A549 (cell line): ENCODE data around the gene XPR1. TPM values are rescaled to one million over a fixed set of nuclear protein-coding genes. Genes with fewer than 3 reads are reported as not detected.

Experiments
- ATAC-seq, 2 experiments: fragments of 200-7000 bp in 1 of 2; fragments of >200 bp in 1 of 2; cut with Nextera tagmentation in 1 of 2; cut with Tn5 transposase in 1 of 2; 3 replicates each; pipeline versions ENCODE4 v1.8.0 to v1.9.1; 2018 to 2020; ENCODE audit warnings: mild to moderate bottlenecking in 1 of 2, moderate library complexity in 1 of 2
- CTCF ChIA-PET: fragments of 300-600 bp; sonication (Branson Sonifier 250); formaldehyde crosslinking; extraction: SDS; loops from one replicate; lab custom pipeline; 2021; ENCODE audit warnings: antibody characterized with exemption, inconsistent platforms; lab: Yijun Ruan, JAX
- POLR2A ChIA-PET: fragments of 350-600 bp; formaldehyde crosslinking; extraction: SDS; loops from one replicate; lab custom pipeline; 2021; ENCODE audit warnings: antibody characterized with exemption, inconsistent platforms; lab: Yijun Ruan, JAX
- DNase-seq, 2 experiments: peaks; one replicate each; pipeline versions ENCODE4 v3.0.0 to v3.0.0-alpha.2; 2011 to 2016; ENCODE audit warnings: low read depth in 1 of 2, low spot score in 1 of 2
- FAIRE-seq: peaks from 2 replicates; lab custom pipeline; 2011; peaks lifted over from hg19 to GRCh38; lab: Jason Lieb, UNC
- H3K27ac ChIP-seq, 2 experiments: fragments of >200 bp; sonication (Bioruptor Twin); formaldehyde crosslinking; 3 replicates each; pipeline ENCODE4 v1.5.1; 2016 to 2017
- H3K4me1 ChIP-seq: fragments of >200 bp; sonication (Bioruptor Twin); formaldehyde crosslinking; 3 replicates; pipeline ENCODE4 v1.6.1; 2016
- H3K4me2 ChIP-seq: fragments of >200 bp; sonication (Bioruptor Twin); formaldehyde crosslinking; 3 replicates; pipeline ENCODE4 v1.6.1; 2016
- H3K4me3 ChIP-seq: fragments of >200 bp; sonication (Bioruptor Twin); formaldehyde crosslinking; 3 replicates; pipeline ENCODE4 v1.5.1; 2016
- H3K9me3 ChIP-seq: fragments of >200 bp; sonication (Bioruptor Twin); formaldehyde crosslinking; 3 replicates; pipeline ENCODE4 v1.6.1; 2016
- CEBPB ChIP-seq, 2 experiments: fragments of >200 bp in 1 of 2; sonication (Bioruptor Twin) in 1 of 2; formaldehyde crosslinking in 1 of 2; IDR thresholded peaks; 2 replicates each; pipeline ENCODE4 v1.6.1; 2012 to 2016
- CHD4 ChIP-seq: fragments of 200-600 bp; sonication (generic); IDR thresholded peaks from 2 replicates; pipeline ENCODE4 v1.6.1; 2016; ENCODE audit warnings: antibody characterized with exemption, mild to moderate bottlenecking, borderline replicate concordance
- E2F6 ChIP-seq: IDR thresholded peaks from 2 replicates; pipeline ENCODE4 v1.6.1; 2012; ENCODE audit warnings: low read depth, borderline replicate concordance
- FOXS1 ChIP-seq: fragments of 250-450 bp; sonication (Bioruptor Pico); IDR thresholded peaks from 2 replicates; pipeline ENCODE4 v1.5.0; 2020; ENCODE audit warnings: mild to moderate bottlenecking, moderate library complexity
- GATA3 ChIP-seq: IDR thresholded peaks from 2 replicates; pipeline ENCODE4 v1.6.1; 2012; ENCODE audit warnings: borderline replicate concordance
- HDAC2 ChIP-seq: fragments of 200-600 bp; sonication (generic); IDR thresholded peaks from 2 replicates; pipeline ENCODE4 v1.6.1; 2016
- HES2 ChIP-seq: fragments of >200 bp; sonication (Bioruptor Twin); formaldehyde crosslinking; IDR thresholded peaks from 2 replicates; pipeline ENCODE4 v1.6.1; 2016
- HEYL ChIP-seq: fragments of 250-450 bp; sonication (Bioruptor Pico); IDR thresholded peaks from 2 replicates; pipeline ENCODE4 v1.8.0; 2021; ENCODE audit warnings: mild to moderate bottlenecking, moderate library complexity
- HMGXB4 ChIP-seq: fragments of 250-450 bp; sonication (Bioruptor Pico); IDR thresholded peaks from 2 replicates; pipeline ENCODE4 v1.5.0; 2021; ENCODE audit warnings: mild to moderate bottlenecking, moderate library complexity, borderline replicate concordance
- KDM1A ChIP-seq: fragments of 200-600 bp; sonication (generic); IDR thresholded peaks from 2 replicates; pipeline ENCODE4 v1.6.1; 2016; ENCODE audit warnings: low read depth, mild to moderate bottlenecking
- MAFK ChIP-seq: fragments of 450-650 bp; IDR thresholded peaks from 2 replicates; pipeline ENCODE4 v1.6.1; 2014; ENCODE audit not compliant: partially characterized antibody
- NPAS2 ChIP-seq: fragments of 250-450 bp; sonication (Bioruptor Pico); IDR thresholded peaks from 2 replicates; pipeline ENCODE4 v1.8.0; 2022; ENCODE audit warnings: mild to moderate bottlenecking, moderate library complexity, borderline replicate concordance
- PBX3 ChIP-seq: IDR thresholded peaks from 2 replicates; pipeline ENCODE4 v1.6.1; 2012
- POLR2A ChIP-seq: IDR thresholded peaks from 2 replicates; pipeline ENCODE4 v1.6.1; 2012; ENCODE audit warnings: mild to moderate bottlenecking, low read length
- SMC3 ChIP-seq: fragments of >200 bp; sonication (Bioruptor Twin); formaldehyde crosslinking; IDR thresholded peaks from 3 replicates; pipeline ENCODE4 v1.6.1; 2018; ENCODE audit warnings: inconsistent platforms
- TFCP2L1 ChIP-seq: fragments of 250-450 bp; sonication (Bioruptor Pico); IDR thresholded peaks from 2 replicates; pipeline ENCODE4 v1.5.0; 2021; ENCODE audit warnings: mild to moderate bottlenecking
- TP53 ChIP-seq: fragments of 250-450 bp; sonication (Bioruptor Pico); IDR thresholded peaks from 2 replicates; pipeline ENCODE4 v1.5.0; 2021; ENCODE audit warnings: mild to moderate bottlenecking, moderate library complexity
- ZC3H11A ChIP-seq: fragments of 450-650 bp; IDR thresholded peaks from 2 replicates; pipeline ENCODE4 v1.6.1; 2014; ENCODE audit warnings: antibody characterized with exemption, mild to moderate bottlenecking
- WGBS: methylation state at CpG from one replicate; pipeline ENCODE4 v1.1.6; 2017; ENCODE audit errors: missing lambda C conversion rate; 5-methylcytosine and 5-hydroxymethylcytosine counted together
- polyA plus RNA-seq, 4 experiments: library from polyadenylated mRNA; depleted of rRNA in 3 of 4; stranded (reverse); fragments of >200 nt; fragmentation: RNase III in 1 of 4; extraction: RNeasy Plus Mini Kit Qiagen cat#74134 plus additional on column Dnase treatment in 1 of 4; gene quantifications; 2 replicates in 3 of 4; 3 replicates in 1 of 4; pipeline ENCODE4 v1.2.3, GENCODE V29; 2011 to 2017

Gene XPR1
- polyA plus RNA-seq, 2 of the 4 experiments (the other 2 are of a cell fraction) = 37.5 to 86.1 TPM

GRCh38 chr1:180924939-180925338, 293.1 kb downstream of the XPR1 start:
- Histone ChIP-seq H3K4me1 (no peaks in the 10 kb centered on the region), H3K9me3 (no peaks in the 10 kb centered on the region), H3K27ac (no peak overlapping the region), H3K4me2 (no peak overlapping the region), H3K4me3 (no peak overlapping the region)
- WGBS = 76% methylated on average over 2 of the region's 2 CpGs
- ChIA-PET CTCF (interaction anchor here (0.7 to 1.9 kb wide), 3 partner anchors 16 to 218 kb away, joined by 3 to 7 read pairs (median 5); no protein-coding TSS in a partner anchor), POLR2A (interaction anchor here (0.6 kb wide), 1 partner anchor 27 kb away, joined by 3 read pairs; no protein-coding TSS in a partner anchor)
- no peak for ATAC-seq
- DNase-seq = no peak
- TF ChIP-seq TFCP2L1 (CRISPR knock-in tag) (no peak), HEYL (CRISPR knock-in tag) (no peak), CEBPB (IDR thresholded peaks at IDR 0.05) (no peak), PBX3 (no peak), HMGXB4 (CRISPR knock-in tag) (no peak), FOXS1 (CRISPR knock-in tag) (no peak), NPAS2 (CRISPR knock-in tag) (no peak), TP53 (no peak), MAFK (no peak), SMC3 (no peak), HES2 (no peak), E2F6 (no peak), POLR2A (no peak), CHD4 (no peak)
- TF ChIP-seq, all 56 proteins: peak for 0
- FAIRE-seq = no peak

- ChIA-PET CTCF (interaction anchor here (0.6 to 1.9 kb wide), 5 partner anchors 12 to 241 kb away, joined by 3 to 7 read pairs (median 3); no protein-coding TSS in a partner anchor), POLR2A (interaction anchor here (0.6 kb wide), 1 partner anchor 26 kb away, joined by 3 read pairs; no protein-coding TSS in a partner anchor)
- Histone ChIP-seq H3K9me3 (no peaks in the 10 kb centered on the region), H3K4me2 (no peak overlapping the region), H3K27ac (no peak overlapping the region), H3K4me1 (no peaks in the 10 kb centered on the region)
- 45% methylated on average over 6 of the region's 7 CpGs for WGBS
- no peak for FAIRE-seq
- no peak for ATAC-seq
- no peak for TF ChIP-seq GATA3
- no peak for TF ChIP-seq HDAC2
- TF ChIP-seq E2F6 = no peak
- TF ChIP-seq, all 56 proteins: peak for 0
- DNase-seq = no peak
- no peak overlapping the region for H3K4me3 ChIP-seq
Observed at GRCh38 chr1:180925471-180926051, 293.7 kb downstream of the XPR1 start.

- no peak overlapping the region for H3K4me3 ChIP-seq
- H3K4me2 ChIP-seq = no peak overlapping the region
- no peak overlapping the region for H3K27ac ChIP-seq
- WGBS = 71% methylated on average over 7 of the region's 14 CpGs
- POLR2A ChIA-PET = interaction anchor here (0.5 kb wide), 1 partner anchor 695 kb away, joined by 3 read pairs; no protein-coding TSS in a partner anchor
- DNase-seq = no peak
- H3K4me1 ChIP-seq = no peaks in the 10 kb centered on the region
- TF ChIP-seq E2F6 (no peak), KDM1A (no peak), ZC3H11A (no peak), FOXS1 (CRISPR knock-in tag) (no peak)
- CTCF ChIA-PET = interaction anchor here (0.6 to 1.9 kb wide), 5 partner anchors 13 to 240 kb away, joined by 3 to 7 read pairs (median 3); no protein-coding TSS in a partner anchor
- no peak for ATAC-seq
- no peaks in the 10 kb centered on the region for H3K9me3 ChIP-seq
- FAIRE-seq = no peak
Observed at GRCh38 chr1:180926164-180926981, 294.6 kb downstream of the XPR1 start.
